Esophagus (tissue), 2 donors: ENCODE results near the gene EIF5A. TPM values are rescaled to one million over a fixed set of nuclear protein-coding genes. Genes with fewer than 3 reads are reported as not detected.

Source experiments
- H3K27ac ChIP-seq, 2 donors: one replicate each; pipeline ENCODE4 v1.5.1; 2013; ENCODE audit warnings: low read depth in 2 of 2, mild to moderate bottlenecking in 2 of 2, inconsistent platforms in 1 of 2, low read length in 1 of 2, moderate library complexity in 1 of 2
- H3K27me3 ChIP-seq, 2 donors: one replicate each; pipeline ENCODE4 v1.6.1; 2013; ENCODE audit warnings: low read length in 2 of 2, control low read depth in 1 of 2, mild to moderate bottlenecking in 1 of 2; ENCODE audit not compliant: insufficient read depth in 2 of 2, control insufficient read depth in 1 of 2
- H3K36me3 ChIP-seq, 2 donors: one replicate each; pipeline ENCODE4 v1.6.1; 2013; ENCODE audit warnings: low read length in 1 of 2; ENCODE audit not compliant: control insufficient read depth in 2 of 2, insufficient read depth in 2 of 2
- H3K4me1 ChIP-seq, 2 donors: one replicate each; pipeline ENCODE4 v1.6.1; 2013; ENCODE audit warnings: low read length in 1 of 2; ENCODE audit not compliant: control insufficient read depth in 2 of 2, insufficient read depth in 2 of 2
- H3K4me3 ChIP-seq, 2 donors: one replicate each; pipeline ENCODE4 v1.5.1; 2013; ENCODE audit warnings: low read length in 2 of 2, mild to moderate bottlenecking in 2 of 2, low read depth in 1 of 2, moderate library complexity in 1 of 2
- H3K9me3 ChIP-seq, 2 donors: one replicate each; pipeline ENCODE4 v1.6.1; 2013; ENCODE audit warnings: mild to moderate bottlenecking in 2 of 2, low read depth in 1 of 2, low read length in 1 of 2, moderate library complexity in 1 of 2; ENCODE audit not compliant: control insufficient read depth in 2 of 2, insufficient read depth in 1 of 2
- WGBS, 2 donors: extraction: QIAGEN DNeasy Blood & Tissue Kit; methylation state at CpG; one replicate each; pipeline ENCODE4 v1.1.7; 2013; 5-methylcytosine and 5-hydroxymethylcytosine counted together
- polyA plus RNA-seq, 2 donors: library from polyadenylated mRNA; stranded (reverse); fragments of 200-250 nt; gene quantifications; one replicate each; pipeline ENCODE4 v1.2.3, GENCODE V29; 2013
- donor health status: healthy with polysubstance abuse.
- donor health status: Bipolar disorder and iron deficiency.

Gene EIF5A
- polyA plus RNA-seq, 2 donors: 597 to 599 TPM

GRCh38 chr17:7322520-7323194, 15.2 kb downstream of the EIF5A start:
- no peak overlapping the region for H3K4me3 ChIP-seq
- peaks cover 0 to 3% of the 10 kb centered on the region in 2 donors for H3K4me1 ChIP-seq
- WGBS, 2 donors: 86 to 94% methylated on average over 22 of the region's 22 CpGs
- no peaks in the 10 kb centered on the region for H3K27me3 ChIP-seq
- no peaks in the 10 kb centered on the region for H3K9me3 ChIP-seq
- H3K27ac ChIP-seq: no peak overlapping the region
- peaks cover 26 to 60% of the 10 kb centered on the region in 2 donors for H3K36me3 ChIP-seq

GRCh38 chr17:7323731-7324437, 16.5 kb downstream of the EIF5A start:
- no peaks in the 10 kb centered on the region for H3K9me3 ChIP-seq
- no peak overlapping the region for H3K4me3 ChIP-seq
- no peak overlapping the region for H3K27ac ChIP-seq
- H3K4me1 ChIP-seq: peaks cover 0 to 9% of the 10 kb centered on the region in 2 donors
- H3K36me3 ChIP-seq: peaks cover 20 to 48% of the 10 kb centered on the region in 2 donors
- 55 to 60% methylated on average over 39 of the region's 39 CpGs for WGBS, 2 donors
- H3K27me3 ChIP-seq: no peaks in the 10 kb centered on the region

- Histone ChIP-seq H3K27ac (no peak overlapping the region), H3K9me3 (no peaks in the 10 kb centered on the region), H3K4me3 (no peak overlapping the region), H3K36me3 (peaks cover 20 to 46% of the 10 kb centered on the region in 2 donors), H3K27me3 (no peaks in the 10 kb centered on the region), H3K4me1 (peaks cover 0 to 9% of the 10 kb centered on the region in 2 donors)
- WGBS, 2 donors: 81 to 82% methylated on average over 3 of the region's 3 CpGs
These were observed 17.0 kb downstream of the EIF5A start for GRCh38 chr17:7324438-7324779.

- WGBS, 2 donors: 90 to 93% methylated on average over 17 to 19 of the region's 19 CpGs
- no peak overlapping the region for H3K27ac ChIP-seq
- no peaks in the 10 kb centered on the region for H3K9me3 ChIP-seq
- H3K36me3 ChIP-seq: peaks cover 20 to 46% of the 10 kb centered on the region in 2 donors
- H3K4me3 ChIP-seq: no peak overlapping the region
- H3K4me1 ChIP-seq: peaks cover 0 to 9% of the 10 kb centered on the region in 2 donors
- H3K27me3 ChIP-seq: no peaks in the 10 kb centered on the region
These were observed 17.7 kb downstream of the EIF5A start for GRCh38 chr17:7325031-7325528.

GRCh38 chr17:7326186-7326585, 18.8 kb downstream of the EIF5A start:
- 88 to 92% methylated on average over 11 of the region's 11 CpGs for WGBS, 2 donors
- Histone ChIP-seq H3K4me3 (no peak overlapping the region), H3K9me3 (no peaks in the 10 kb centered on the region), H3K27me3 (no peaks in the 10 kb centered on the region), H3K27ac (no peak overlapping the region), H3K4me1 (peaks cover 3 to 9% of the 10 kb centered on the region in 2 donors), H3K36me3 (peaks cover 17 to 40% of the 10 kb centered on the region in 2 donors)

- 86 to 89% methylated on average over 7 of the region's 7 CpGs for WGBS, 2 donors
These were observed 19.6 kb downstream of the EIF5A start for GRCh38 chr17:7327056-7327455.

GRCh38 chr17:7327501-7327900, 20.1 kb downstream of the EIF5A start:
- Histone ChIP-seq H3K27me3 (no peaks in the 10 kb centered on the region), H3K4me1 (peaks cover 3 to 9% of the 10 kb centered on the region in 2 donors), H3K27ac (no peak overlapping the region), H3K4me3 (no peak overlapping the region), H3K36me3 (peaks cover 14 to 26% of the 10 kb centered on the region in 2 donors), H3K9me3 (no peaks in the 10 kb centered on the region)
- 84 to 86% methylated on average over 15 to 17 of the region's 17 CpGs for WGBS, 2 donors

More at GRCh38 chr17:7327056-7327455, 19.6 kb downstream of the EIF5A start:
- no peaks in the 10 kb centered on the region for H3K9me3 ChIP-seq
- peaks cover 3 to 9% of the 10 kb centered on the region in 2 donors for H3K4me1 ChIP-seq
- peaks cover 14 to 31% of the 10 kb centered on the region in 2 donors for H3K36me3 ChIP-seq
- H3K27me3 ChIP-seq: no peaks in the 10 kb centered on the region
- no peak overlapping the region for H3K27ac ChIP-seq
- H3K4me3 ChIP-seq: no peak overlapping the region

- no peak overlapping the region for H3K4me3 ChIP-seq
- no peak overlapping the region for H3K27ac ChIP-seq
These were observed 20.6 kb downstream of the EIF5A start for GRCh38 chr17:7328009-7328408.

GRCh38 chr17:7328840-7329373, 21.5 kb downstream of the EIF5A start, which contains the start of gene NEURL4:
NEURL4 (minus strand) TSS chr17:7329335; CDS start chr17:7329312, 23 bp downstream.
- no peaks in the 10 kb centered on the region for H3K27me3 ChIP-seq
- H3K36me3 ChIP-seq: peaks cover 4 to 12% of the 10 kb centered on the region in 2 donors
- peak within 1 kb of the TSS; percentile 71 to 84 for H3K4me3 ChIP-seq
- no peaks in the 10 kb centered on the region for H3K9me3 ChIP-seq
- H3K27ac ChIP-seq: peak within 1 kb of the TSS; percentile 96 to 98
- WGBS, 2 donors: 0 to 1% methylated on average over 48 to 50 of the region's 50 CpGs
- H3K4me1 ChIP-seq: peaks cover 3 to 9% of the 10 kb centered on the region in 2 donors

More at GRCh38 chr17:7328009-7328408, 20.6 kb downstream of the EIF5A start:
- H3K36me3 ChIP-seq: peaks cover 11 to 21% of the 10 kb centered on the region in 2 donors
- no peaks in the 10 kb centered on the region for H3K27me3 ChIP-seq
- WGBS, 2 donors: 73 to 87% methylated on average over 1 of the region's 1 CpG
- H3K9me3 ChIP-seq: no peaks in the 10 kb centered on the region
- H3K4me1 ChIP-seq: peaks cover 3 to 9% of the 10 kb centered on the region in 2 donors
